H9 (cell line): ENCODE results near the gene CDH6. TPM values are rescaled to one million over a fixed set of nuclear protein-coding genes. Genes with fewer than 3 reads are reported as not detected.

Experiments
- DNase-seq: peaks from one replicate; pipeline ENCODE4 v3.0.0-alpha.2; 2017
- H2AFZ ChIP-seq: one replicate; pipeline ENCODE4 v1.6.1; 2013; ENCODE audit warnings: mild to moderate bottlenecking, low read length, control low read depth, moderate library complexity
- H2AK5ac ChIP-seq: 2 replicates; pipeline ENCODE4 v1.6.1; 2013; ENCODE audit warnings: low read length, control low read depth, mixed read lengths; ENCODE audit not compliant: insufficient read length
- H2BK120ac ChIP-seq: one replicate; pipeline ENCODE4 v1.6.1; 2013; ENCODE audit warnings: low read depth, mild to moderate bottlenecking, low read length, control low read depth, inconsistent platforms; ENCODE audit not compliant: poor library complexity, severe bottlenecking
- H2BK12ac ChIP-seq: 2 replicates; pipeline ENCODE4 v1.6.1; 2013; ENCODE audit warnings: low read length, control low read depth, mixed read lengths, low read depth; ENCODE audit not compliant: insufficient read length
- H2BK15ac ChIP-seq: 2 replicates; pipeline ENCODE4 v1.6.1; 2013; ENCODE audit warnings: low read depth, low read length, control low read depth
- H2BK20ac ChIP-seq: one replicate; pipeline ENCODE4 v1.6.1; 2013; ENCODE audit warnings: low read depth, mild to moderate bottlenecking, low read length, control low read depth, inconsistent platforms; ENCODE audit not compliant: poor library complexity, severe bottlenecking
- H2BK5ac ChIP-seq: 2 replicates; pipeline ENCODE4 v1.6.1; 2013; ENCODE audit warnings: low read length, control low read depth, mixed read lengths; ENCODE audit not compliant: insufficient read length
- H3K14ac ChIP-seq: 2 replicates; pipeline ENCODE4 v1.6.1; 2013; ENCODE audit warnings: low read length, control low read depth; ENCODE audit not compliant: insufficient read depth
- H3K18ac ChIP-seq: 2 replicates; pipeline ENCODE4 v1.6.1; 2013; ENCODE audit warnings: low read depth, mild to moderate bottlenecking, mixed read lengths, low read length, control low read depth; ENCODE audit not compliant: insufficient read length
- H3K23ac ChIP-seq: 2 replicates; pipeline ENCODE4 v1.6.1; 2013; ENCODE audit warnings: low read length, control low read depth, mixed read lengths, low read depth; ENCODE audit not compliant: insufficient read length
- H3K23me2 ChIP-seq: 2 replicates; pipeline ENCODE4 v1.6.1; 2013; ENCODE audit warnings: low read depth, mild to moderate bottlenecking, mixed read lengths, low read length, control low read depth; ENCODE audit not compliant: insufficient read length, poor library complexity, severe bottlenecking
- H3K27ac ChIP-seq: 2 replicates; pipeline ENCODE4 v1.5.1; 2013; ENCODE audit warnings: low read length, control low read depth, mixed read lengths, low read depth; ENCODE audit not compliant: insufficient read length
- H3K27me3 ChIP-seq: 2 replicates; pipeline ENCODE4 v1.6.1; 2013; ENCODE audit warnings: low read length, control low read depth, inconsistent platforms; ENCODE audit not compliant: insufficient read depth
- H3K4ac ChIP-seq: 2 replicates; pipeline ENCODE4 v1.6.1; 2013; ENCODE audit warnings: low read depth, mild to moderate bottlenecking, control low read depth, inconsistent platforms, low read length, moderate library complexity
- H3K4me1 ChIP-seq: 2 replicates; pipeline ENCODE4 v1.6.1; 2013; ENCODE audit warnings: low read length, control low read depth, inconsistent platforms; ENCODE audit not compliant: insufficient read depth
- H3K4me2 ChIP-seq: 2 replicates; pipeline ENCODE4 v1.6.1; 2013; ENCODE audit warnings: low read length, control low read depth, mixed read lengths; ENCODE audit not compliant: insufficient read length, insufficient read depth
- H3K56ac ChIP-seq: 2 replicates; pipeline ENCODE4 v1.6.1; 2013; ENCODE audit warnings: low read depth, mild to moderate bottlenecking, mixed read lengths, low read length, control low read depth; ENCODE audit not compliant: insufficient read length
- H3K79me1 ChIP-seq: 2 replicates; pipeline ENCODE4 v1.6.1; 2013; ENCODE audit warnings: low read depth, mild to moderate bottlenecking, moderate library complexity, low read length, control low read depth, inconsistent platforms; ENCODE audit not compliant: insufficient read depth, poor library complexity, severe bottlenecking
- H3K79me2 ChIP-seq: 2 replicates; pipeline ENCODE4 v1.6.1; 2013; ENCODE audit warnings: low read length, control low read depth, inconsistent platforms; ENCODE audit not compliant: insufficient read depth
- H3K9ac ChIP-seq: 2 replicates; pipeline ENCODE4 v1.6.1; 2013; ENCODE audit warnings: low read length, control low read depth, mixed read lengths; ENCODE audit not compliant: insufficient read length; ENCODE audit errors: extremely low read depth
- H3K9me3 ChIP-seq: one replicate; pipeline ENCODE4 v1.6.1; 2013; ENCODE audit warnings: low read depth, low read length, inconsistent platforms; ENCODE audit not compliant: control insufficient read depth
- H3T11ph ChIP-seq: one replicate; pipeline ENCODE4 v1.6.1; 2013; ENCODE audit warnings: mild to moderate bottlenecking, low read length, control low read depth, inconsistent platforms
- H4K20me1 ChIP-seq: one replicate; pipeline ENCODE4 v1.6.1; 2013; ENCODE audit not compliant: control insufficient read depth, insufficient read length, insufficient read depth
- H4K5ac ChIP-seq: 2 replicates; pipeline ENCODE4 v1.6.1; 2013; ENCODE audit warnings: low read depth, mild to moderate bottlenecking, mixed read lengths, low read length, control low read depth; ENCODE audit not compliant: insufficient read length
- H4K8ac ChIP-seq: replicated peaks from 2 replicates; pipeline ENCODE4 v1.6.1; 2013; ENCODE audit warnings: low read length, control low read depth, mixed read lengths, low read depth; ENCODE audit not compliant: insufficient read length
- H4K91ac ChIP-seq: 2 replicates; pipeline ENCODE4 v1.6.1; 2013; ENCODE audit warnings: low read depth, mild to moderate bottlenecking, moderate library complexity, mixed read lengths, low read length, control low read depth; ENCODE audit not compliant: insufficient read length
- H3K27ac Mint-ChIP-seq, 3 experiments: 2 replicates in 2 of 3; 3 replicates in 1 of 3; pipeline ENCODE4 v1.8.0; 2020 to 2021; ENCODE audit warnings: mixed read lengths in 3 of 3, mild to moderate bottlenecking in 1 of 3, moderate library complexity in 1 of 3
- H3K27me3 Mint-ChIP-seq: 2 replicates; pipeline ENCODE4 v1.8.0; 2021; ENCODE audit warnings: low read depth, mild to moderate bottlenecking, moderate library complexity, mixed read lengths
- H3K36me3 Mint-ChIP-seq, 3 experiments: 2 replicates in 2 of 3; 3 replicates in 1 of 3; pipeline ENCODE4 v1.8.0; 2020 to 2021; ENCODE audit warnings: low read depth in 3 of 3, mixed read lengths in 3 of 3; ENCODE audit not compliant: insufficient read depth in 1 of 3
- H3K4me1 Mint-ChIP-seq, 2 experiments: 2 replicates each; pipeline ENCODE4 v1.8.0; 2020; ENCODE audit warnings: mixed read lengths in 2 of 2
- H3K4me3 Mint-ChIP-seq, 2 experiments: 2 replicates in 1 of 2; 3 replicates in 1 of 2; pipeline ENCODE4 v1.8.0; 2020 to 2021; ENCODE audit warnings: mild to moderate bottlenecking in 2 of 2, mixed read lengths in 2 of 2, moderate library complexity in 1 of 2
- H3K9me3 Mint-ChIP-seq, 2 experiments: 2 replicates in 1 of 2; 3 replicates in 1 of 2; pipeline ENCODE4 v1.8.0; 2020; ENCODE audit warnings: mild to moderate bottlenecking in 2 of 2, mixed read lengths in 2 of 2, moderate library complexity in 1 of 2
- WGBS: extraction: QIAGEN DNeasy Blood & Tissue Kit; methylation state at CpG from one replicate; pipeline ENCODE4 v1.1.7; 2013; ENCODE audit warnings: missing lambda C conversion rate, low lambda C conversion rate, mixed read lengths; ENCODE audit not compliant: insufficient read length; ENCODE audit errors: extremely low coverage; 5-methylcytosine and 5-hydroxymethylcytosine counted together
- total RNA-seq: library from RNA; stranded (reverse); gene quantifications from 2 replicates; pipeline ENCODE4 v1.2.1, GENCODE V29; 2021
- TF ChIP-seq, protein P1 (sequence below): fragments of 200-600 bp; sonication (generic); conservative IDR thresholded peaks from 3 replicates; pipeline ENCODE4 v1.8.0; 2021; ENCODE audit warnings: antibody characterized with exemption, mild to moderate bottlenecking

CDH6 gene
- total RNA-seq, 1 experiment from 2014 or later, result 11.7 TPM

DNA sequence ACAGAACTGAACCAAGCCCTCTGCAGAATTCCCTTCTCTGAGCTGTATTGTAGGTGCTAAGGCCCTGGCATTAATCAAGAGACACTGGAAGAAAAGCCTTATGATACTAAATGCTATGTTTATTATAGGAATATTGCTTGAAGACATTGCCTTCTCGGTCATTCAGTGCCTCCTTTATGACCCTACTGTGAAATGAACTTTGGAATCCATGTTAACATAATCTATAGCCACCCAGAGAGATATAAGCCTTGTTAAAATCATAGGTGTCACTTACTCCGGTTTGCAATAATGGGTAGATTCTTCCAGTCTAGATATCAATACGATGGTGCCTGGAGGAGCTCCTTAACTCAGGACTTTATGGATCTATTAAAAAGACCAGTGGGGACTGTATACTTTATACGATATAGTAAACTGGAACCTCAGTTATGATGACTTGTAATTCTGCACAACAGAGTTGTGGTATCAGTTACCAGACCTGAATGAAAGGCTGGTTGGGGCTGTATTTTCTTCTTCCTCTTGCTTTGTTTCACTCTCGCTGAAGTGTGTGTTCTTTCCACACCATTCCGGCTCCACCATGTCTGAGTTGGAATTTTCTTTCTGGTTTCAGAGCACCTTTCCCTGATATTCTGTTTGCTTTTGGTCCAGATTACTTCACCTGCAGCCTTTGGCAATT is 183.9 kb downstream of the CDH6 start:
- Histone ChIP-seq H2AFZ (no peak overlapping the region), H4K91ac (no peak overlapping the region), H3K4ac (no peak overlapping the region)

More for the DNA sequence above, 183.9 kb downstream of the CDH6 start:
- H3K4me1 ChIP-seq, result peaks cover 7% of the 10 kb centered on the region; the same call in 1 of the 2 replicates
- no peak overlapping the region for H4K8ac ChIP-seq
- TF ChIP-seq, protein P1, sequence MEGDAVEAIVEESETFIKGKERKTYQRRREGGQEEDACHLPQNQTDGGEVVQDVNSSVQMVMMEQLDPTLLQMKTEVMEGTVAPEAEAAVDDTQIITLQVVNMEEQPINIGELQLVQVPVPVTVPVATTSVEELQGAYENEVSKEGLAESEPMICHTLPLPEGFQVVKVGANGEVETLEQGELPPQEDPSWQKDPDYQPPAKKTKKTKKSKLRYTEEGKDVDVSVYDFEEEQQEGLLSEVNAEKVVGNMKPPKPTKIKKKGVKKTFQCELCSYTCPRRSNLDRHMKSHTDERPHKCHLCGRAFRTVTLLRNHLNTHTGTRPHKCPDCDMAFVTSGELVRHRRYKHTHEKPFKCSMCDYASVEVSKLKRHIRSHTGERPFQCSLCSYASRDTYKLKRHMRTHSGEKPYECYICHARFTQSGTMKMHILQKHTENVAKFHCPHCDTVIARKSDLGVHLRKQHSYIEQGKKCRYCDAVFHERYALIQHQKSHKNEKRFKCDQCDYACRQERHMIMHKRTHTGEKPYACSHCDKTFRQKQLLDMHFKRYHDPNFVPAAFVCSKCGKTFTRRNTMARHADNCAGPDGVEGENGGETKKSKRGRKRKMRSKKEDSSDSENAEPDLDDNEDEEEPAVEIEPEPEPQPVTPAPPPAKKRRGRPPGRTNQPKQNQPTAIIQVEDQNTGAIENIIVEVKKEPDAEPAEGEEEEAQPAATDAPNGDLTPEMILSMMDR, result no peak
- H3T11ph ChIP-seq, result no peak overlapping the region
- no peaks in the 10 kb centered on the region for H3K79me1 ChIP-seq
- H3K9ac ChIP-seq, result no peak overlapping the region
- H4K20me1 ChIP-seq, result no peaks in the 10 kb centered on the region
- no peak for DNase-seq
- Mint-ChIP-seq H3K27ac (no peak overlapping the region), H3K27me3 (no peaks in the 10 kb centered on the region; the same call in 1 of the 2 replicates), H3K4me3 (no peak overlapping the region), H3K9me3 (no peaks in the 10 kb centered on the region), H3K36me3 (no peaks in the 10 kb centered on the region; a peak in 1 of 7 replicates), H3K4me1 (peaks cover 14 to 17% of the 10 kb centered on the region in 2 experiments)
- no peak overlapping the region for H4K5ac ChIP-seq
- no peak overlapping the region for H3K56ac ChIP-seq
- no peak overlapping the region for H2BK15ac ChIP-seq
- H2BK120ac ChIP-seq, result no peak overlapping the region
- H3K14ac ChIP-seq, result no peak overlapping the region
- no CpG with 5 or more reads among the region's 6 CpGs for WGBS
- H3K79me2 ChIP-seq, result no peaks in the 10 kb centered on the region
- no peak overlapping the region for H3K18ac ChIP-seq
- H3K23ac ChIP-seq, result no peak overlapping the region
- no peak overlapping the region for H3K27ac ChIP-seq
- no peak overlapping the region for H3K4me2 ChIP-seq
- no peaks in the 10 kb centered on the region for H3K23me2 ChIP-seq
- no peaks in the 10 kb centered on the region for H3K9me3 ChIP-seq
- H2BK20ac ChIP-seq, result no peak overlapping the region
- H2BK5ac ChIP-seq, result no peak overlapping the region
- H2BK12ac ChIP-seq, result no peak overlapping the region
- H2AK5ac ChIP-seq, result no peak overlapping the region
- no peaks in the 10 kb centered on the region for H3K27me3 ChIP-seq
